WI38 (cell line): ENCODE measurements around the gene TNS4.

ENCODE experiments used
- H3K4me3 ChIP-seq: 2 replicates; pipeline ENCODE4 v1.5.1; 2011; ENCODE audit warnings: low read depth, mild to moderate bottlenecking, control low read depth, low read length
- TF ChIP-seq, protein P1 (sequence below): IDR thresholded peaks from 2 replicates; pipeline ENCODE4 v1.5.1; 2012; ENCODE audit warnings: low read depth, mild to moderate bottlenecking, control low read depth, low read length

The TNS4 gene

DNA sequence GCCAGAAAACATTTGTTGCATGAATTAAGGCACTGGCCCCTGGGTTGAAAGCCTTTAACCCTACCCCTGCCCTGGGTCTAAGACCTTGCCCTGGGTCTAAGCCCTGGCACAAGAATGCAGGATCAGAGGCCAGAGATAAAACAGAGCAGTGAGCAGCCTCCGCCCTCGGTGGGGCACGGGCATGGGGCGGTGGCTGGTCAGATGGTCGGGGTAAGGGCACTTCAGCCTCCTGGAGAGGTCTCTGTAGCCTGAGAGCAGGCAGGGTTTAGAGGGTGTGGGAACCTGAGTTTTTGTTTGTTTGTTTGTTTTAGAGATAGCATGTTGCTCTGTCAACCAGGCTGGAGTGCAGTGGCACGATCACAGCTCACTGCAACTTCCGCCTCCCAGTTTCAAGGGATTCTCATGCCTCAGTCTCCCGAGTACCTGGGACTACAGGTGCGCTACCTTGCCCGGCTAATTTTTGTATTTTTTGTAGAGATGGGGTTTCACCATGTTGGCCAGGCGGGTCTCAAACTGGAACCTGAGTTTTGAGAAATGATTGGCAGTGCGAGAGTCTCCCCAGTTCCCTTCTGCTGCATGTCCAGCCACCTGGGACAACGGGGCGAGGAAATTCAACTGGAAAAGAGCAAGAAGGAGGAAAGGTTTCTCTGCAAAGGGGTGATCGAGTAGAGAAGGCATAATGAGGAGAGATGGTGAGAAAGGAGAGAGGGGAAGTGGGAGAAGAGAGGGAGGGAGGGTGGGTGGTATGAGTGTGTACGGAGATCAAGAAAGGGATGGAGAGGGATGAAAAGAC lies 27.7 kb downstream of the TNS4 start:
- TF ChIP-seq, protein P1, sequence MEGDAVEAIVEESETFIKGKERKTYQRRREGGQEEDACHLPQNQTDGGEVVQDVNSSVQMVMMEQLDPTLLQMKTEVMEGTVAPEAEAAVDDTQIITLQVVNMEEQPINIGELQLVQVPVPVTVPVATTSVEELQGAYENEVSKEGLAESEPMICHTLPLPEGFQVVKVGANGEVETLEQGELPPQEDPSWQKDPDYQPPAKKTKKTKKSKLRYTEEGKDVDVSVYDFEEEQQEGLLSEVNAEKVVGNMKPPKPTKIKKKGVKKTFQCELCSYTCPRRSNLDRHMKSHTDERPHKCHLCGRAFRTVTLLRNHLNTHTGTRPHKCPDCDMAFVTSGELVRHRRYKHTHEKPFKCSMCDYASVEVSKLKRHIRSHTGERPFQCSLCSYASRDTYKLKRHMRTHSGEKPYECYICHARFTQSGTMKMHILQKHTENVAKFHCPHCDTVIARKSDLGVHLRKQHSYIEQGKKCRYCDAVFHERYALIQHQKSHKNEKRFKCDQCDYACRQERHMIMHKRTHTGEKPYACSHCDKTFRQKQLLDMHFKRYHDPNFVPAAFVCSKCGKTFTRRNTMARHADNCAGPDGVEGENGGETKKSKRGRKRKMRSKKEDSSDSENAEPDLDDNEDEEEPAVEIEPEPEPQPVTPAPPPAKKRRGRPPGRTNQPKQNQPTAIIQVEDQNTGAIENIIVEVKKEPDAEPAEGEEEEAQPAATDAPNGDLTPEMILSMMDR, result no peak
- H3K4me3 ChIP-seq, result no peak overlapping the region

DNA sequence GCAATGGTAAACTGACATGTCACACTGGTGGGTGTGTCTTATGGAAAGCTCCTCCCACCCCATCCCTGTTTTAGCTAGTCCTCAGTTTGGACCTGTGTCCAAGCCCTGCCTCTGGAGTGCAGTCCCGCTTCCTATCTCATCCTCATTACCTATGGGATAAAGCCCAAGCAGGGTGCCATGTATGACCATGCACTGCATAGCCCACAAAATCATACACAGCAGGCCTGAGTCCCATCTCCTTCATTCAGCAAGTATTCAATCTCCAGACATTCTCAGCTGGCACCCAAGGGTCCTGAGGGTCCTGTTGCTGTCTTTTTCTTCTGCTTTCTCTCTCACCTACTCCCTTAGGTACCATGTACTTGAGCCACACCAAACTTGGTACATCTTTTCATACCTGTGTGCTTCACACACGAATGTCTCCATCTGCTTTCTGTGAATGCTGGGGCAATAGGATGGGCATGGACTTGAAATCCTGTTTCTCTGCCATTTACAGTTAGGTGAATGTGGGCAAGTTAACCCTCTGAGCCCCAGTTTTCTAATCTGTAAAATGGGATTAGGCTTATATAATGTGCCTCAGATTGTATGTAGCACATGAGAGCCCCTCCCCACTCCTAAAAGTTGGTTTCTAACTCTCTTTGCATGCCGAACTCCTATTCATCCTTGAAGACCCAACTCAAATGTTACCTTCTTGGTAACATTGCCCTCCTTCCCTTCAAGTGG lies 28.5 kb downstream of the TNS4 start:
- no peak overlapping the region for H3K4me3 ChIP-seq
- TF ChIP-seq, protein P1, result no peak

DNA sequence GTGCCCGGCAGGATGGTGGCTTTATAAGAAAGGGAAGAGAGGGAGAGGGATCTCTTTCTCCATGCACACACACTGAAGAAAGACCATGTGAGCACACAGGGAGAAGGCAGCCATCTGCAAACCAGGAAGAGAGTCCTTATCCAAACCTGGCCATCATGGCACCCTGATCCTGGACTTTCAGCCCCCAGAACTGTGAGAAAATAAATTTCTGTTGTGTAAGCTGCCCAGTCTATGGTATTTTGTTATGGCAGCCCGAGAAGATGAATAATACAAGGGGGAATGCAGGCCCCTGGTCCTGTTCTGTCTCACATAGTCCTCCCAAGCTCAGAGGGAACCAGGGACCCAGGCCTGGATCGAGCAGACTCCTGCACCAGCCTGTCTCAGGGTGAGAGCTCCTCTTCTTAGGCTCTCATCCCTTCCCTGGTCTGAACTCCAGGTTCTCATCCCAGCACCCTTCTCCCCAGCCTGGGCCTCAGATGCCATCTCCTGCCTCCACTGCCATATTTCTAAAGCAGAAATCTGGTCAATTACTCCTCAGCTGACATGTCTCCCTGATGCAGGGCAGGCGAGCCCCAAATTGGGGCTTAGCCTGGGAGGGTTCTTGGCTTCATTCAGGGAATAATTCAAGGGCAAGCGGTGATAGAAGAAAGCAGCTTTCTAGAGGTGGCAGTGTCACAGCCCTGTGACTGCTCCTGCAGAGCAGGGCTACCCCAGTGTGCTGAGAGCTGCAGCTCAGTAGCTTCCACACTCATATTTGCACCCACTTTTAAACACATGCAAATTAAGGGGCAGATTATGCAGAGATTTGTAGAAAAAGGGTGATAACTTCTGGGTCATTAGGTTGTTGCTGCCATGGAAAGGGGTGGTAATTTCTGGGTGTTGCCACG lies 29.3 kb downstream of the TNS4 start:
- no peak overlapping the region for H3K4me3 ChIP-seq
- TF ChIP-seq, protein P1, result no peak

DNA sequence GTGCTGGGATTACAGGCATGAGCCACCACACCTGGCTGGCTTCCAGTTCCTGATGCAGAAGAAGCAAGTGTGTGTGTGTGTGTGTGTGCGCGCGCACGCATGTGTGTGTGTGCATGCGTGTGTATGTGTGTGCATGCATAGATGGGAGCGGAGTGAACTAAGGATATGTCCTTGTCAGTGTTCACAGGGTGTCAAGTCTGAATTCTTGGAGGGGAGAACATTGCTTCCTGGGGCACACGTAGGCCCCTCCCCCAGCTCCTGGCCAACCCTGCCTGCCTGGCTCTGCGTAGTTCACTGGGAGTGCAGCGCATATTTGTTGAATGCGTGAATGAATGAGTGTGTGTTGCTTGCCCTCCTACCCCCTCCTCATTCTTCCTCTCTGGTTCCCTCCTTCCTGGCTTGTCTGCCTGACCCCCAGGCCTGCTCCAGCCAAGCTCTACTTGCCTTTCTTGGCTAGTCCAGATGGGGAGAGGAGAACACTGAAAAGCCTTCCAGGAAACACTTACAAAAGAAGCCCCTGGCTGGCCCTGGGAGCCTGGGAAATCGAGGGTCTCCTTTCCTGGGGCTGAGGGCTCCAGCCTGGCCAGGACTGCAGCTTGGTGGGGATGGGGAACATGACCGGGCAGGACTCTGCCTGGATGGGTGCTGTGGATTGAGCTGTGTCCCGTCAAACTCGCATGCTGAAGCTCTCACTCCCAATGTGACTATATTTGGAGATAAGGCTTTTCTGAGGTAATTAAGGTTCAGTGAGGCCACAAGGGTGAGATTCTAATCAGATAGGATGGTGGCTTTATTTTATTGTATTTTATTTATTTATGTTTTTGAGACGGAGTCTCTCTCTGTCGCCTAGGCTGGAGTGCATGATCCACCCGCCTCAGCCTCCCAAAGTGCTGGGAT lies 30.2 kb downstream of the TNS4 start:
- TF ChIP-seq, protein P1, result no peak
- no peak overlapping the region for H3K4me3 ChIP-seq

DNA sequence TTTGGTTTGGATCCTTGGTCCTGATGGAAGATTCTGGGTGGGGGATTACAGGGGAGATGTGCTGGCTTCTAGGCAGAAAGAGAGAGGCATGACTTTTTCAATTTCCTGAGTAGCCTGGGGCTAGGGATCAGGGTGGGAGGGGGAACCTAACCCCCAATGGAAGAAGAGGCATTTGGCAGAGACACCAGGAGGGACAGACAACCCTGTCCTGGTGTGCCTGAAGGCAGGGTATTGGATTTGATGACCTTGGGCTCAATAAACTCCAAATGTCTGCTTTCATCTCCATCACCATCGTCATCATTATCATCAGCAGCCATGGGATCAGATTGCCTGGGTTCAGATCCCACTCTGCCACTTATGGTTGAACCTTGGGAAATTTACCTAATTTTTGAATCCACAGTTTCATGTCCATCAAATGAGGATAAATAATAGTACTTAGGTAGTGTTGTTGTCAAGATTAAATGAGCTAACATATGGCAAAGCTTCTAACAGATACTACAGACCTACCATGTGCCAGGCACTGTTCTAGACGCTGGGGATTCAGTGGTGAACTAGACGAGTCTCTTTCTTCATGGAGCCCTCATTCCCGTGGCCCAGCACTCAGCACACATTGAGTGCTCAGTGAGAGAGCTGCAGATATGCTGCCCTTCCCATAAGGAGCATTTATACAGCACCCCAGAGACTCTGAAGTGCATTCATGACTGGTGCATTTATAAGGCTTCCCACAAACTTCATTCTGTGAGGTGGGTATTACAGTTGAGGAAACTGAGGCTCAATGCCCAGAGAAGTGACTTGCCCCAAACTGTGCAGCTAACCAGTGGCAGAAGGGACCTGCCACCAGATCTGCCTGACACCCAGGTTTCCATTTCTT lies 31.4 kb downstream of the TNS4 start:
- no peak overlapping the region for H3K4me3 ChIP-seq
- TF ChIP-seq, protein P1, result no peak

DNA sequence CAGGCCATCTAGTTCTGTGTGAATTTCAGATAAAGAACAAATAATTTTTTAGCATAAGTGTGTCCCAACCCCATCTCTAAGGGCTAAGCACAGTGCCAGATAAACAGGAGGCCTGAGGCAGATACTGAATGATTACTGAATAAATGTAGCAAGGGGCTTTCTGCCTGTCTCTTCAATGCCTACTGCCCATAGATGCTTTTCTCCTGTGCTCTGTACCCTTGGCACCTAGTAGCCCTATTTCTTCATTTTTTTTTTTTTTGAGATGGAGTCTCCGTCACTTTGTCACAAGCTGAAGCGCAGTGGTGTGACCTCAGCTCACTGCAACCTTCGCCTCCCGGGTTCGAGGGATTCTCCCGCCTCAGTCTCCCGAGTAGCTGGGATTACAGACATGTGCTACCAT lies 32.9 kb downstream of the TNS4 start:
- no peak overlapping the region for H3K4me3 ChIP-seq
- TF ChIP-seq, protein P1, result no peak
